CD1c-positive myeloid dendritic cell (primary cell): ENCODE measurements around the gene MAN2B1.
"Not testable (repeated sequence)": the region's sequence is repeated elsewhere in the genome, so short reads cannot be mapped to it uniquely, and the experiment has no call there.

Experiments
- DNase-seq: peaks from one replicate; pipeline ENCODE4 v3.0.0-alpha.2; 2016; ENCODE audit errors: extremely low spot score

MAN2B1 gene

DNA sequence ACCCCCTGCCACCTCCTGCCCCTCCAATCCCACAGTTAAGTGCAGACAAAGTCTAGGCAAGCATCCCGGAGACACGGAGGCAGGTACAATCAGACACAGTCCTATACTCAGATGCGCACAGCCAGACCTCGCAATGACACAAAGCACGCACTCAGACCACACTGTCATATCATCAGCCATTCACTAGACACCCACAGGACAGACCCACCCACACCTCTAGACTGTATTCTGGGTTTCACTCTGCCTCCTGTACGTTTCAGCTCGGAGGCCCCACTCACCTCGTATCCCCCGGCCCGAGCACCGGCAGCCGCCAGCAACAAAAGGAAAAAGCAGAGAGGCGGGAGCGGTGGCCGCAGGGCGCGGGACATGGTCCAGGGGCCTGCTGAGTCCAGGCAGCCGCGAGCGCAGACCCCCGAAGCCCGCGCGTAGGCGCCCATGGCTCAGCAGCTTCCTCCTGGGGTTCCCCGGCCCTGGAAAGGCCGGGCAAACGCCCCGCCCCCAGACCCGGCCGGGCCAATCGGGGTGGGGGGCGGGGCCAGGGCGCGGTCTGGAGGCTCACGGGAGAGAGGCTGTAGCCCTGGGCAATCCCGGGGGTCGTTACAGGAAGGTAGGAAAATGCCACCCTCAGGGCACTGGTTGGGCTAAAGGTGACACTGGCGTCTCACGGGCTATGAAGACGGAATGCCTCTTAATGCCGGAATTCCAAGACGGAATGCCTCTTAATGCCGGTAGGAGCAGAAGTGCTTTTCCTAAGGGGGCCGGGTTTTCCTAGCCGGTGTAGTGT lies at the start of gene MAN2B1, which contains the start of gene WDR83:
MAN2B1 (minus strand) TSS at position 478 of the 784 bp plus-strand sequence; CDS start at position 437, 41 bp downstream.
WDR83 (plus strand) TSS at position 543 of the 784 bp plus-strand sequence. CDS start 2,984 bp downstream, outside the sequence.
- peak; percentile 95 for DNase-seq

- no peak for DNase-seq
These were observed 49.4 kb upstream of the MAN2B1 start for GRCh38 chr19:12715929-12716328.

- DNase-seq = no peak
These were observed 48.6 kb upstream of the MAN2B1 start for GRCh38 chr19:12715102-12715501.

GRCh38 chr19:12713304-12713703 lies 46.8 kb upstream of the MAN2B1 start:
- not testable (repeated sequence) for DNase-seq

DNA sequence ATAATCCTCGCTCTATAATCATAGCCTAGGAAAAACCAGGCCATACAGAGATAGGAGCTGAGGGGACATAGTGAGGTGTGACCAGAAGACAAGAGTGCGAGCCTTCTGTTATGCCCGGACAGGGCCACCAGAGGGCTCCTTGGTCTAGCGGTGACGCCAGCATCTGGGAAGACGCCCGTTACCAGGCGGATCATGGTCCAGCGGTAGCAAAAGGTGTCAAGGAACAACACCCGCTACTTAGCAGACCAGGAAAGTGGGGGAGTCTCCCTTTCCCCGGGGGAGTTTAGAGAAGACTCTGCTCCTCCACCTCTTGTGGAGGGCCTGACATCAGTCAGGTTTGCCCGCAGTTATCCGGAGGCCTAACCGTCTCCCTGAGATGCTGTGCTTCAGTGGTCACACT lies 45.5 kb upstream of the MAN2B1 start:
- DNase-seq = not testable (repeated sequence)

GRCh38 chr19:12711187-12711586 lies 44.6 kb upstream of the MAN2B1 start:
- no peak for DNase-seq

DNA sequence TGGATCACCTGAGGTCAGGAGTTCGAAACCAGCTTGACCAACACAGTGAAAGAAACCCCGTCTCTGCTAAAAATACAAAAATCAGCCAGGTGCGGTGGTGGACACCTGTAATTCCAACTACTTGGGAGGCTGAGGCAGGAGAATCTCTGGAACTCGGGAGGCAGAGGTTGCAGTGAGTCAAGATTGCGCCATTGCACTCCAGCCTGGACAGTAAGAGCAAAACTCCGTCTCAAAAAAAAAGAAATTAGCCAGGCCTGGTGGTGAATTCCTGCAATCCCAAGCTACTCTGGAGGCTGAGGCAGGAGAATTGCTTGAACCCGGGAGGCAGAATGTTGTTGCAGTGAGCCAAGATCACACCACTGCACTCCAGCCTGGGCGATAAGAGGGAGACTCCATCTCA lies 42.1 kb upstream of the MAN2B1 start:
- DNase-seq = no peak

- DNase-seq = no peak
These were observed 39.8 kb upstream of the MAN2B1 start for GRCh38 chr19:12706332-12706718.

- DNase-seq = no peak
These were observed 39.3 kb upstream of the MAN2B1 start for GRCh38 chr19:12705654-12706331.

DNA sequence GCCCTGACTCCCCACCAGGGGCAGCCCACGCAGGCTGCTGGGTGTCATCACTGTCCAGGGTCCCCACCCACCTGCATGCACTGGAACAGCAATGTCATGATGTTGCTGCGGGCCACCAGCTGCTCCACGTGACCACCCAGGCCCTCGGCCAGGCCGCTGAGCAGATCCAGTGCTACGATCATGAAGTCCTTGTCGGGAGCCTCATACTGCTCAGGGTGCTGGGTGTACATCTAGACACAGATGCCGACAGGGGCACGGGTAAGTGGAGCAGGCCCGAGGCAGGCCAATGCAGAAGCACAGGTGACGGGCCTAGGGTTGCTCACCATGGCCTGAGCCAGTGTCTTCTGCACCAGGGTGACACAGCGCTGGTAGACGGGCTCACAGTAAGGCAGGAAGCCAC lies 38.6 kb upstream of the MAN2B1 start:
- no peak for DNase-seq

DNA sequence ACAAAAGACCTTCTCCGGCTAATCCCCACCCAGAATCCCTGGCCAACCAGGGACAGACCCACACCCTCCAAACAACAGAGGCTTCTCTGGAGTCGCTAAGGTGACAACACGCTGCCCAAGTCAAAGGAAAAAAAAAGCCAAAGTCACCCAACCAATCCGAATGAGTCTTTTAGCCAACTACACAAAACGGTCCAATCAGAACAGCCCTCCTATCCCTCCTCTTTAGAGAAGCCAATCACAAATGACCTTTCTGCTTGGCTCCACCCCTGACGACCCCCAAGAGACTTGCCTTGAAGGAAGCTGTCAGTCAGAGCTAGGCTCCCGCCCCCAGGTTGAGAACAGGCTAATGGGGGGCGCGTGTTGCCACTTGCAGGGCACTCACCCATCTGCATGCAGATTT lies 36.5 kb upstream of the MAN2B1 start:
- DNase-seq = no peak

DNA sequence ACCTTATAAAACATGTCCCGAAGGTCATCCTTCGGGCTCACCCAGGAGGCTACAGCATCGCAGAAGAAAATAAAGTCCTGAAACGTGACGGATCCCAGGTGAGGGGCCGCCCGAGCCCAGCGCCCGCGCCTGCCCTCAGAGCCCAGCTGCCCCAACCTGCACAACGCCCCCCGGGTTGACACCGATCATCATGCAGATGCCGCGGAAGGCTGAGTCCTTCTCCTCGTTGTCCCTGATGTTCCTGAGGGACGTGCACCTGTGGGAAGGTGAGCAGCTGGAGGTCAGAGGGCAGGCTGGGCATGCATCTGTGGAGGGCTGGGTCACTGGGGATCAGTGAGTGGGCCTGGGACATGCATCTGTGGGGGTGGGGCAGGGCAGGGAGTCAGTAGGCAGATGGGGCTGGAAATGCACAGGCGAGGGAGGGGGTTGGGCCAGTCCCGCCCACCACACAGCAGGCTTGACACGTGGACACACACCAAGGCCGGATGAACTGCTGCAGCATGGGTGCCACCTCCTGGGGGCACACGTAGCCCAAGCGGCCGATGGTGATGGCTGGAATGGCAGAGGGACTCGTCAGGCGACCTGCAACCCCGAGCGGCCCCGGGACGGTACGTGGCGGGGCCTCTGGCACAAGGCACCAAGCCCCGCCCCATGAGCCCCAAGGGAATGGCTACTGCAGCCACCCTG lies 35.2 kb upstream of the MAN2B1 start:
- no peak for DNase-seq

DNA sequence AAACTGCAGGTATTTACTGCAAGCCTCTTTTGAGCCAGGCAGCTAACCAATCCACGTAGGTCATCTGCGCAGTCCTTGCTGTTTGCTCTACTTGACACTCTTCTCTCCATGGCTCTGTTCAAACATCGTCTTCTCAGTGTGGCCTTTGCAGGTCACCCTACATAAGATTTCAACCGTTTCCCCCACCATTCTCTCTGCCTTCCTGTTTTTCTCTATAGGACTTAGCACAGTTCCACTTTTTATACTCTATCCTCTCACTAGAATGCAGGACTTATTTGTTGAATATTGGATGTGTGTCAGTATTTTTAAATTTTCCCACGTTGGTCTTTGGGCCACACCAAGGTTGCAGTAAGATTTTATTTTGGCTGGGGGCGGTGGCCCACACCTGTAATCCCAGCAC lies 31.6 kb upstream of the MAN2B1 start:
- DNase-seq = no peak

DNA sequence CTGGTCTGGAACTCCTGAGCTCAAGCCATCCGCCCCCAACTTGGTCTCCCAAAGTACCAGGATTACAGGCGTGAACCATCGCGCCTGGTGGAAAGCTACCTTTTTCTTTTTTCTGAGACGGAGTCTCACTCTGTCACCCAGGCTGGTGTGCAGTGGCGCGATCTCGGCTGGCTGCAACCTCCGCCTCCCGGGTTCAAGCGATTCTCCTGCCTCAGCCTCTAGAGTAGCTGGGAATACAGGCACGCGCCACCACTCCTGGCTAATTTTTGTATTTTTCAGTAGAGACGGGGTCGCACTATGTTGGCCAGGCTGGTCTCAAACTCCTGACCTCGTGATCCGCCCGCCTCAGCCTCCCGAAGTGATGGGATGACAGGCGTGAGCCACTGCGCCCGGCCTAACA lies 30.9 kb upstream of the MAN2B1 start:
- not testable (repeated sequence) for DNase-seq

DNA sequence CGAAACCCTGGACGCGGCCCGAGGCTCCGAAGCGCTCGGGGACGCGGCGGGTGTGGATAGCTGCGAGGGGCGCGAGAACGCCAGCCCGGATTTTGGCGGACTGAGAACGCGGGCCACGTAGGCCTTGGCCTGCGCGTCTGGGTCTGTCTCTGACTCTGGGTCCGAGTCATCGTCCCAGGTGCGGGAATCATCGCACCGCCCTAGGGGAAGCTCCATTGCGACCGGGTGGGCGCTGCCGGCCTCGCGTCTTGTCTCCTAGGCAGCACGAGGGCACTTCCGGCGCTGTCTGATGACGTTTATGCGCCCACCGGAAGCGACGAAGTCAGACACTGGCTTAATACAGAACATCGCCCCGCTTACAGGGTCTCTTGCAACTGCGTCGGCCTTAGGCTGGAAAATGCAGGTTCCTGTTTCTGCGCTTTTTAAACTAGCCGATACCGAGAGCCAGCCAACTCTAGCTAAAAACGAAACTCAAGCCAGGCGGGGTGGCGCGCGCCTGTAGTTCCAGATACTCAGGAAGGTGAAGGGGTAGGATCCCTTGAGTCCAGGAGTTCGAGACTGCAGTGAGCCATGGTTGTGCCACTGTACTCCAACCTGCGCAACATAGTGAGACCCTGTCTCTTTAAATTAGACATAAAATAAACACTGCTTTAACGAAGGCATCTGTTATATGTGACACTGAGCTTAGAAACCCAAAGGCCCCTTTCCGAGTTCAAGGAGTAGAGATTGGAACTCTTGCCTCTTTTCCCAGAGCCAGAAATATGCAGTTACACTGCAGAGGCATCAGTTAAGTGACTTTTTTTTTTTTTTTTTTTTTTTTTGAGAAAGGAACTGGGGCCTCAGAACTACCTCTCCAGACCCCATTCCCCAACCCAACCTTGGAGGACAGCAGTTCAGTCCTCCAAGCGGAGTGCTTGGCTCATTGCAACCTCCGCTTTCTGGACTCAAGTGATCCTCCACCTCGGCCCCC lies 30.1 kb upstream of the MAN2B1 start, which contains the start of gene FBXW9:
FBXW9 (minus strand) TSS at position 266 of the 970 bp plus-strand sequence; CDS start at position 216, 50 bp downstream.
- peak; percentile 99 for DNase-seq

- no peak for DNase-seq
These were observed 29.4 kb upstream of the MAN2B1 start for GRCh38 chr19:12695997-12696365.

DNA sequence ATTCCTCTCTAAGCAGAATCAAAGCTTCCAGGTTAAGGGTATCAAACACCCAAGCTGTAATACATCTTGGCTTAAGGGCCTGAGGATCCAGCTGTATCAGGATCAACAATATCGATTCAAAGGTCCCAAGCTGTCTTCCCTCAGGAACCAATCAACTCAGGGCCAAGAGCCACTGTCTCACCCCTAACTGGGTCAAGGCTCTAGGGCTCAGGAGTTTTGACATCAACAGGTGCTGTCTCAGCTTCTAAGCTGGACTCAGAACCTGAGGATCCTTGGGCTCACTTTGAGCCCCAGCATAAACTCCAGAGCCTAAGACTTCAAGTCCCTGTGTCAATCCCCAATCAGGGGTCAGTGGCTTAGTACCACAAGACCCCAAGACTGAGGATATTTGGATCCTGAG lies 29.0 kb upstream of the MAN2B1 start:
- no peak for DNase-seq

GRCh38 chr19:12695096-12695495 lies 28.6 kb upstream of the MAN2B1 start:
- no peak for DNase-seq

- DNase-seq = no peak
These were observed 28.1 kb upstream of the MAN2B1 start for GRCh38 chr19:12694641-12695040.

DNA sequence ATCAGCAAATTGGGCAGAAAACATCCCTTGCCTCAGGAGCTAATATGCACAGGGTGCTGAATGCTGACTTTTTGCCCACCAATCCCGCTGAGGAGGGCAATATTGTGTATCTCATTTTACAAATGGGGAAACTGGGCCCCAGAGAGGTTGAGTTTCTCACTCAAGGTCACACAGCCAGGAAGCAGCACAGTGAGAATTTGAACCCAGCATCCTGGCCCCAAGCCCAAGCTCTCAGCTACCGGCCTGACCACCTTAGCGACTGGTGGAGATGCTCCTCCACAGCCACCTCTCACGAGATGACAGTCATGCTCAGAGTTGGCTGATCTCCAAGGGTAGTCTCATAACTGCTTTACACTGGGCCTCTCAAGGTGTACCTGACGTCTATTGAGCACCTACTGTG lies 26.4 kb upstream of the MAN2B1 start:
- no peak for DNase-seq

DNA sequence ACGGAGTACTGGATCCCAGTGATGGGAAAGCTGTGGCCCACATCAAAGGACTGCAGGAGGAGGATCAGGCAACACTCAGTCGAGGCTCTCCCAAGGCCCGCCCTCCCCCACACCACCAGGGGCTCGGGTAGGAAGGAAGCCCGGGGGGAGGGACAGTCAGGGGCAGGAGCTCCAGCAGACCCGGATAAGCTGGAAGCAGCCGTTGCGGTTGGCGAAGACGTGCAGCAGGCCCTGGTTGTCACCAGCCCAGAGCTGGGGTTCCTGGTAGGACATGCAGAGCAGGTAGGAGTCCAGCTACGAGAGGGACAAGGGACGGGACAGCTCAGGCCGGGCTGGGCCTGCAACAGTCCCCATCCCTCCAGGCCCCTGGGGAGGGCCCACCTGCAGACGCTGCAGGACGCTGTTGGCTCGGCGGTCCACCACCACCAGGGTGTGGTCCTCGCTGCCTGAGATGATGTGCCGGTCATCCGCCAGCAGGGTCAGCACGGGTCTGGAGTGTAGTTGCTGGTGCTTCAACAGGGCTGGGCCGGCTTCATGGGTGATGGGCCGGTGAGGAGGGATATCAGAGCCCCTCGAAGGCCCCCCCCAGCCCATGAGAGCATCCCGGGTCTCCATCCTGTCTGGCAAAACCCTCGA lies 23.2 kb upstream of the MAN2B1 start:
- DNase-seq = no peak
